Kasumi-1 (cell line): Measurements from ENCODE around the gene LYPD3.

Experiments
- DNase-seq, 2 experiments: peaks; one replicate each; lab custom pipeline; 2025; lab: John Stamatoyannopoulos, UW

LYPD3 gene

GRCh38 chr19:43485951-43486350 is 20.5 kb upstream of the LYPD3 start:
- DNase-seq: no peak

DNA sequence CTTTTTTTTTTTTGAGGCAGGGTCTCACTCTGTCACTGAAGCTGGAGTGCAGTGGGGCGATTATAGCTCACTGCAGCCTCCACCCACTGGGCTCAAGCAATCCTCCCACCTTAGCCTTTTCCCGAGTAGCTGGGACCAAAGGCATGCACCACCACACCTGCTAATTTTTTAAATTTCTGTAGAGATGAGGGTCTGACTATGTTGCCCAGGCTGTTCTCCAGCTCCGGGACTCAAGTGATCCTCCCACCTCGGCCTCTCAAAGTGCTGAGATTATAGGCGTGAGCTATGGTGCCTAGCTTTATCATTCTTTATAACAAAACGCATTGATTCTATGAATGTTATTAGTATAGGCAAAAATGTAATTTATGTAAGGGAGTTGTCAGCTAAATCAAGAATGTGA is 17.9 kb upstream of the LYPD3 start:
- DNase-seq: no peak

DNA sequence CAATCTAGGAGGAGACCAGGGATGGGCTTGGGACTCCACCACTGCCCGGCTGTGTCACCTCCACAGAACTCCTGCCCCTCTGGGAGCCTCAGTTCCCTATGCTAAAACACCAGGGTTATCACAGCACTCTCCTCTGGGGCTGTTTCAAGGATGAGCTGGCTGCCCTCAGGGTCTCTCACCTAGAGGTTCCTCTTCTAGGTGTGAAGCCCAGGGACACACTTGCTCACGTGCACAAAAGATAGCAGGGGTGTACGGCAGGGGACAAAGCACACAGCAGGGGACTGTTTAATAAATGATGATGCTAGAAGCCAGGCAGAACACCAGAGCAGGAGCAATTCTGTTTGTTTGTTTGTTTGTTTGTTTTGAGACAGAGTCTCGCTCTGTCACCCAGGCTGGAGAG is 16.8 kb upstream of the LYPD3 start:
- no peak for DNase-seq

- no peak for DNase-seq
These were observed 16.3 kb upstream of the LYPD3 start for GRCh38 chr19:43481701-43482100.

GRCh38 chr19:43480574-43480973 is 15.2 kb upstream of the LYPD3 start:
- no peak for DNase-seq

DNA sequence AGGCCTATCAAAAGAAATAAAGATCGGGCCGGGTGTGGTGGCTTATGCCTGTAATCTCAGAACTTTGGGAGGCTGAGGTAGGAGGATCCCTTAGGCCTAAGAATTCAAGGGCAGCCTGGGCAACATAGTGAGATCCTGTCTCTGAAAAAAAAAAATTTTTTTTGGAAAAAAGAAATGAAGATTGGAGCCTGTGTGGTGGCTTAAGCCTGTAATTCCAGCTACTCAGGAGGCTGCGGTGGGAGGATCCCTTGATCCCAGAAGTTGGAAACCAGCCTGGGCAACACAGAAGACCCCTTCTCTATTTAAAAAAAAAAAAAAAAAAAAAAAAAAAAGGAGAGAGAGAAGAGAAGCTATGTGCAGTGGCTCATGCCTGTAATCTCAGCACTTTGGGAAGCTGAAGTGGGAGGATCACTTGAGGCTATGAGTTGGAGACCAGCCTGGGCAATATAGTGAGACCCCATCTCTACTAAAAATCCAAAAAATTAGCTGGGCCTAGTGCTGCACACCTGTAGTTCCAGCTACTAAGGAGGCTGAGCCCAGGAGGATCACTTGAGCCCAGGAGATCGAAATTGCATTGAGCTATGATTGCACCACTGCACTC is 14.7 kb upstream of the LYPD3 start:
- no peak for DNase-seq

- no peak for DNase-seq
These were observed 13.8 kb upstream of the LYPD3 start for GRCh38 chr19:43479226-43479625.

DNA sequence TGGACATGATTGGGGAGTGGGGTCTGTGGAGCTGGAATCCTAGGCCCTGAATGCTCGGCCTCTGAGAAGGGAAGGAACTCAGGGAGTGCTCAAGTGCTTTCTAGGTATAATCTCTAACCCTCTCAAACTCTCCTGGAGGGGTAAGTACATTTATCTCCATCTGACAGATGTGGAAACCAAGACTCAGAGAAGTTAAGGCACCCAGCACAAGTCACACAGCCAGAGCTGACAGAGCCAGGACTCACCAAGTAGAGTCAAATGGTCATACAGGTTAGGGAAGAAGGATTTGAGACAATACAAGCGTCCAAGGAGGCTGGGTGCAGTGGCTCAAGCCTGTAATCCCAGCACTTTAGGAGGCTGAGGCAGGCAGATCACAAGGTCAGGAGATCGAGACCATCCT is 12.9 kb upstream of the LYPD3 start:
- DNase-seq: no peak

DNA sequence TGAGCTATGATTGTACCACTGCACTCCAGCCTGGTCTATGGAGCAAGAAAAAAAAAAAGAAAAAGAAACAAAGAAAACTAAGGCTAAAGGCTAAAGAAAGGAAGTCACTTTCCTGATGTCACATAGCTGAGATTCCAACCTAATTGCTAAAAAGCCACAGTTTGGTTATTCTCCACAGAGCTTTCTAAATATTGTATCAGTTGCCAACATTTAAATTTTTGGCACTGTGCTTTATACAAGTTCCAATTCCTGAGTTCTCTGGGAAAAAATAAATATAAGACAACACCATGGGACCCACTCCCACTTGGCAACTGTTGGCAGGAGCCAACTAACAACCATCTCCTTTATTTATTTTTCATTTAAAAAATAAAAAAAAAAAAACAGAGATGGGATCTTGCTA is 11.2 kb upstream of the LYPD3 start:
- no peak for DNase-seq

- DNase-seq: peak; percentile 54 to 55
These were observed 9.7 kb upstream of the LYPD3 start for GRCh38 chr19:43474986-43475705.

DNA sequence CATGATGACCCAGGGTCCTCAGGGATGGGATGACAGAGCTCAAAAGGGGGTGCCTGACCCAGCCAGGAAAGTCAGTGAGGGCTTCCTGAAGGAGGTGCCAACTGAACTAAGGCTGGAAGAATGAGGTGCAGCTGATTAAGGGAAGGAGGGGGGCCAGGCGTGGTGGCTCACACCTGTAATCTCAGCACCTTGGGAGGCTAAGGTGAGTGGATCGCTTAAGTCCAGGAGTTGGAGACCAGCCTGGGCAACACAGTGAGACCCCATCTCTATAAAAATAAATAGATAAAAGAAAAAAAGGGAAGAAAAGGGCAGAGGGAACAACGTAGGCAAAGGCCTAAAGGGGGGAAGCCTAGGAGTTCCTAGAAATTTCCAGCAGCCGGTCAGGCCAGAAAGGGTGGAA is 9.1 kb upstream of the LYPD3 start:
- no peak for DNase-seq

- no peak for DNase-seq
These were observed 5.7 kb upstream of the LYPD3 start for GRCh38 chr19:43471091-43471490.

GRCh38 chr19:43470288-43470687 is 4.9 kb upstream of the LYPD3 start:
- no peak for DNase-seq

DNA sequence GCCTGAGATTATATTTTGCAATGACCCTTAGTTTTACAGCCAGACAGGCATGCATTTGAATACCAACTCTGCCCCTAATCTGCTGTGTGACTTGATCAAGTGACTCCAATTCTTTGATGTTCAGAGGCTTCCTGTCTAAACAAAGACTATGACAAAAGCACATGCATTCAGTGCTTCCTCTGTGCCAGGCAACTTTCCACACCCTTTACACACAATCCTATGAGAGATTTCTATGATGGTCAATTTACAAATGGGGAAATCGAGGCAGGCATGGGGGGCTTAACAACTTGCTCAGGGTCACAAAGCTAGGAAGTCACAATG is 3.7 kb upstream of the LYPD3 start:
- DNase-seq: no peak

DNA sequence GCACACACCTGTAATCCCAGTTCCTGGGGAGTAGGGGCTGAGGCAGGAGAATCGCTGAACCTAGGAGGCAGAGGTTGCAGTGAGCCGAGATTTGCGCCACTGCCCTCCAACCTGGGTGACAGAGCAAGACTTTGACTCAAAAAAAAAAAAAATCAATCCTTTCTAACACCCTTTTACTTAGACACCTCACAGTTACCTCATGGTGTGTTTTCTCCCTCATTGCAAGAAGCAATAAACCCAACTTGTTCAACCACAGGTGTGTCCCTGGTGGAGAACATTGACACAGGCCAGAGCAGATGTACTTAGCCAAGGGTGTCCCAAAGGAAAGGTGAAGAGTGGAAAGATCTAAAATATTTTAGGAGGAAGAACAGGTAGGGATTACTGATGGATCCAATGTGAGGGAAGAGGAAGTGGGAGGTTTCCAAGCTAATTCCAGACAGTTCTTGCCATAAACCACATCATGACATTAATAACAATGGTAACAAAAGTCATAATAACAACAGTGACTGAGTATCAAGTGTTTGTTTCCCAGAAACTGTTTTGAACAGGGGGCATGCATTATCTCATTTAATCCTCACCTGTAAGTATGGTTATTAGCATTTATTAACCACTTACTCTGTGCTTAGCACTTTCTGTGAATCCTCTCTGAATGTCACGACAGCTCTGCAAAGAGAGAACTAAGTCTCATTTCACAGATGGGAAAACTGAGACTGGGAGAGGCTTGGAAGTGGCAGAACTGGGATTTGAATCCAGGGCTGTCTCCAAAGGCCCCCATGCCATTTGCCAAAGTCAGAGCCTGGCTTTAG is 3.1 kb upstream of the LYPD3 start:
- no peak for DNase-seq

DNA sequence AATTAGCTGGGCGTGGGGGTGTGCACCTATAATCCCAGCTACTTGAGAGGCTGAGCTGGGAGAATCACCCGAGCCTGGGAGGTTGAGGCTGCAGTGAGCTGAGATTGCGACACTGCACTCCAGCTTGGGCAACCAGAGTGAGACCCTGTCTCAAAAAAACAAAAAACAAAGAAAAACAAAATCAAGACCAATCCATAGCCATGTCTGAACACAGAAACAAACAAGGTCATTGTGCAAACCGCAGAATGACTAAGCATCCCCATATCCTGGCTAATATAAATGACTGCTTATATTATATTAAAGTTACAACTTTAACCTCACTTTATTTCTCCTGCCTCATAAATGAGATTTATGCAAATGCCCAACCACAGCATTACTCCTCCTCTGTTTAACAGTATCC is 2.3 kb upstream of the LYPD3 start:
- DNase-seq: no peak

- no peak for DNase-seq
These were observed 1.9 kb upstream of the LYPD3 start for GRCh38 chr19:43467276-43467675.

DNA sequence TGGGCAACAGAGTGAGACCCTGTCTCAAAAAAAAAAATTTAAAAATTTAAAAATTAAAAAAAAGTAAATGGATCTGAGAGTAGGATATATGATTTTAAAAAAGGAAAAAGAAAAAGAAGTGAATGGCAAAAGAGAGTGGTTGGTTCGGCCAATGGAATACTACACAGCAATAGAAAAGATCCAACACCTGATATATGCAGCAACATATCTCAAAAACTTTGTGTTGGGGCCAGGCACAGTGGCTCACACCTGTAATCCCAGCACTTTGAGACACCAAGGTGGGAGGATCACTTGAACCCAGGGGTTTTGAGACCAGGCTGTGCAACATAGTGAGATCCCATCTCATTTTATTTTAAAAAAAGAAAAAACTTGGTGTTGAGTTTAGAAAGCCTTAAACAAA is 1.4 kb upstream of the LYPD3 start:
- DNase-seq: no peak

DNA sequence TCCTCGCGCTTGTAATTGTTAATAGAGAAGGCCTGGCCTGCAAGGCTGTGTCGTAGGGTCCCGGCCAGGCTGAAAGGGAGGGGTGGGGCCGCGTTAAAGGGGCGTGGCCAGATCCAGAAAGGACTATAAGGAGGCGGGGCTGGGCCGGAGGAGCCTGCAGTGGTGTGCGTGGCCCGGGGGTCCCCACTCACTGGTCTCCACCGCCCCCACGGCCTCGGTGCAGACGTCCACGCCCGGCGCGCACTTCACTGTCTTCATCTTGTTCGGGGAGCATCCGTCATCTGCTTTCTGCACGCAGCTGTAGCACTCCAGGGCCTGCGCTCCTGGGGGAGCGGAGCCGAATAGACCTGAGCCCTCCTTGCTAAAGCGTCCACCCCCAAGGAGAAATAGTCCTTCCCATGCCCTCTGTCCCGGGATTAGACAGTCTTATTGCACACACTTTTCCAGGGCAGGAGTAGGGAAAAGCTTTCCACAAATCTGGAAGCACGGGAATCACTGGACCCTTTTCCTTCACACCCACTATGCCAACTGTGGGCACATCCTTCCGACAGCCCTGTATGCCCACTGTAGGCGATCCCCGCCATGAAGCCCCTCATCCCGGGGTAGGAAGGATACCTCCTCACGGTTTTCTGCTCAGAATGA is 1.2 kb downstream of the LYPD3 start:
- DNase-seq: peak; percentile 63 to 80

DNA sequence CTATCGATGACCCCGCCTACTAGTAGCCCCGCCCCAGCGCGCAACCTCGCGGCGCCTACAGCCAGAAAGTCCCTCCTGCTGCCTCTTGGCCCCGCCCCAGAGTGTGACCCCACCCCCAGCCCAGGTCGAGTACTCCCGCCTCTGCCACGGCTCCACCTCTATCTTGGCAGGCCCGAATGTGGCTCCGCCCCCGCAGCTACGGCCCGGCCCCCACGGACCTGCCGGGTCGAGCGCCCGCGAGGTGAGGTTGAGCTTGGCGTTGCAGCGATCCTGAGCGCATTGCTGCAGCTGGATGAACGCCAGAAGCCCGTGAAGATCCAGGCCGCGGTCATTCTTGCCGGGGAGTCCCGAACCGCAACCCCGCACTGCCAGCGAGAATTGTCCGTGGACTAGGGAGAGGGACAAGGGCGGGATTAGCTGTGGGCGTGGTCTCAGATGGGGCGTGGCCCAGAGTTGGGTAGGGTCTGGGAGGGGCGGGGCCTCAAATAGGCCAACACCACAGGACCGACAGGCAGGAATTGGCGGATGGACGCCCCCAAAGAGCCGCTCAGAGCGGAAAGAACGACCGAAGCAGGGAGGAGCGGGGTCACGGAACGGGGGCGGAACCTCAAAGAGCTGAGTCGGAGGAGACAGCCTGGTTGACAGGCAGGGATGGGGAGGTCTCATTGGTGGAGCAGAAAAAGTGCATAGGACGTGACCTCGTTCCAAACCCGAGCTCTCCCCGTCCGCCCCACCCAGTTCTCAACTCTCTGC is 1.9 kb downstream of the LYPD3 start:
- DNase-seq: peak; percentile 91 to 94

DNA sequence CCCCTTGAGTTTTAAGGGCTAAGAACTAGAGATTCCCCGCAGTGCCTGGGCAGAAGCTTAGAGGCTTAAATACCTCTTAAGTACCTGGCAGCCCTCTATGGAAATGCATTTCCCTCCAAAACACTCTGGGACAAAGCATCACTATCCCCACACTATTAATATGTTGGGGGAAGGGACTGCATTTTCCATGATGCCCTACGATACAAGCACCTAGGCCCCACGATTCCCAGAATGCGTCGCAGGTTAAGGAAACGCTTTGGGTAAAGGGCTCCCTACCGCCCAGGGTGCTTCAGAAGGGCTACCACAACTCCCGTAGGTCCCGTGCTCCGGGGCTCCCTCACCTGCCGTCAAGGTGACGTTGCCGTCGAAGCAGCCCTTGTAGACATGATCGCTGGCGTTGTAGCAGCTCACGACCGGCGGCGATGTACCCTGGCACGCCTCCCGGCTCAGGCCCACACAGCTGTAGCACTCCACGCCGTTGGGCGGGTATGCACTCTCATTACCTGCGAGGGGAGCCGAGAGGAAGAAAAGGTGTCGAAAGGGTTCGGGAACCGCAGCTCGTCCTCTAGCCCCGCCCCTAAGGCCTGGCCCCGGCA is 2.5 kb downstream of the LYPD3 start:
- DNase-seq: no peak

DNA sequence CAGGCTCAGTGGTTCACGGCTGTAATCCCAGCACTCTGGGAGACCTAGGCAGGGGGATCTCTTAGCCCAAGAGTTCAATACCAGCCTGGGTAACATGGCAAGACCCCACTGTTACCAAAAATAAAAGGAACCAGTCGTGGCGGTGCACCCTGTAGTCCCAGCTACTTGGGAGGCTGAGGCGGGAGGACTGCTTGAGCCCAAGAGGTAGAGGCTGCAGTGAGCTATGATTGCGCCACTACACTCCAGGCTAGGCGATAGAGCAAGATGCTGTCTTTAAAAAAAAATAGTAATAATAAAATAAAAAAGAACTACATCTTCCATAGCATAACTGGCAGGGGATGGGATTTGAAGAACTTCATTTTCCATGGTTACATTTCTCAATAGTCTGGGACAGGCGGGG is 3.0 kb downstream of the LYPD3 start:
- no peak for DNase-seq
